Measurements from ENCODE around the gene PRG2.

DNA sequence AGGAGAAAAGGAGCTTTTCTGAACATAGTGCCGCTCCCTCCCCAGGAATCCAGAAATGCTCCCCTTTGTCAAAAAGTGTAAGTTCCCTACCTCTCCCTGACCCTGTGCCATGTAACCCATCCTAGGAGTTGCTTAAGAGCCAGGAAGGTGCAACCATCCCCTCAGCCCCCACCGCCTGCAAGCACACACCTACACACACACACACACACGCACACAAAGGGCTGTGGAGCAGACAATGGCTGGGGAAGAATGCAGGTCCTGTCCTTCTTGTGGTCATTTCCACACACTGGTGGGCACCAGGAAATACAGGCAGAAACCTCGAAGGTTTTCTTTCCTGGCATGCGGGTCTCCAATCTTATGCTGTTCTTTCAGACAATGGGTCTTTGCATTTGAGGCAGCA is 51.1 kb downstream of the PRG2 start:
- TF ChIP-seq, protein P1, sequence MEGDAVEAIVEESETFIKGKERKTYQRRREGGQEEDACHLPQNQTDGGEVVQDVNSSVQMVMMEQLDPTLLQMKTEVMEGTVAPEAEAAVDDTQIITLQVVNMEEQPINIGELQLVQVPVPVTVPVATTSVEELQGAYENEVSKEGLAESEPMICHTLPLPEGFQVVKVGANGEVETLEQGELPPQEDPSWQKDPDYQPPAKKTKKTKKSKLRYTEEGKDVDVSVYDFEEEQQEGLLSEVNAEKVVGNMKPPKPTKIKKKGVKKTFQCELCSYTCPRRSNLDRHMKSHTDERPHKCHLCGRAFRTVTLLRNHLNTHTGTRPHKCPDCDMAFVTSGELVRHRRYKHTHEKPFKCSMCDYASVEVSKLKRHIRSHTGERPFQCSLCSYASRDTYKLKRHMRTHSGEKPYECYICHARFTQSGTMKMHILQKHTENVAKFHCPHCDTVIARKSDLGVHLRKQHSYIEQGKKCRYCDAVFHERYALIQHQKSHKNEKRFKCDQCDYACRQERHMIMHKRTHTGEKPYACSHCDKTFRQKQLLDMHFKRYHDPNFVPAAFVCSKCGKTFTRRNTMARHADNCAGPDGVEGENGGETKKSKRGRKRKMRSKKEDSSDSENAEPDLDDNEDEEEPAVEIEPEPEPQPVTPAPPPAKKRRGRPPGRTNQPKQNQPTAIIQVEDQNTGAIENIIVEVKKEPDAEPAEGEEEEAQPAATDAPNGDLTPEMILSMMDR (IDR thresholded peaks at IDR 0.05 in 4 of 5, conservative IDR thresholded peaks at IDR 0.05 in 1 of 5) = no peak
- no peak for TF ChIP-seq POLR2A (IDR thresholded peaks at IDR 0.05)
